GM18526 (cell line): ENCODE measurements around the gene SCO2.

Source experiments
- POLR2A ChIP-seq: IDR thresholded peaks from 3 replicates; pipeline ENCODE4 v1.6.1; 2011; ENCODE audit not compliant: insufficient read length; ENCODE audit errors: extremely low read depth

Gene SCO2

GRCh38 chr22:50561401-50562358 is 36.3 kb upstream of the SCO2 start:
- no peak for TF ChIP-seq POLR2A

- no peak for TF ChIP-seq POLR2A
Observed at GRCh38 chr22:50560034-50560433, 34.6 kb upstream of the SCO2 start.

GRCh38 chr22:50556703-50557102 is 31.3 kb upstream of the SCO2 start:
- TF ChIP-seq POLR2A = no peak

GRCh38 chr22:50553310-50553709 is 27.9 kb upstream of the SCO2 start:
- no peak for TF ChIP-seq POLR2A

- TF ChIP-seq POLR2A = no peak
Observed at GRCh38 chr22:50551160-50551752, 25.9 kb upstream of the SCO2 start.

GRCh38 chr22:50550395-50550794 is 25.0 kb upstream of the SCO2 start:
- TF ChIP-seq POLR2A = no peak

GRCh38 chr22:50548921-50549790 is 23.8 kb upstream of the SCO2 start:
- no peak for TF ChIP-seq POLR2A

GRCh38 chr22:50548040-50548920 is 22.9 kb upstream of the SCO2 start:
- peak; percentile 14 for TF ChIP-seq POLR2A

GRCh38 chr22:50547263-50547985 is 22.0 kb upstream of the SCO2 start:
- no peak for TF ChIP-seq POLR2A

- no peak for TF ChIP-seq POLR2A
Observed at GRCh38 chr22:50546326-50547262, 21.2 kb upstream of the SCO2 start.

GRCh38 chr22:50545522-50546325 is 20.3 kb upstream of the SCO2 start, which contains the start of gene KLHDC7B:
KLHDC7B (plus strand) TSS chr22:50545899; CDS start chr22:50546244, 345 bp downstream.
- TF ChIP-seq POLR2A = no peak

- peak; percentile 17 for TF ChIP-seq POLR2A
Observed at GRCh38 chr22:50544746-50545253, 19.4 kb upstream of the SCO2 start.
